Globus pallidus (tissue), 1 donor: ENCODE measurements around the gene SH2B3.
"Not testable (repeated sequence)": the region's sequence is repeated elsewhere in the genome, so short reads cannot be mapped to it uniquely, and the experiment has no call there.

Source experiments
- DNase-seq: peaks from one replicate; pipeline ENCODE4 v3.0.0-alpha.2; 2015; ENCODE audit warnings: low spot score

Gene SH2B3

GRCh38 chr12:111462210-111462769 lies 56.6 kb downstream of the SH2B3 start:
- DNase-seq: no peak

- DNase-seq: no peak
Observed at GRCh38 chr12:111467092-111467856, 61.6 kb downstream of the SH2B3 start.

- DNase-seq: no peak
Observed at GRCh38 chr12:111467857-111468241, 62.1 kb downstream of the SH2B3 start.

GRCh38 chr12:111469401-111469800 lies 63.7 kb downstream of the SH2B3 start:
- DNase-seq: no peak

GRCh38 chr12:111471236-111471635 lies 65.5 kb downstream of the SH2B3 start:
- no peak for DNase-seq

- no peak for DNase-seq
Observed at GRCh38 chr12:111482462-111482861, 76.7 kb downstream of the SH2B3 start.

- DNase-seq: no peak
Observed at GRCh38 chr12:111488271-111488670, 82.5 kb downstream of the SH2B3 start.

GRCh38 chr12:111488798-111489197 lies 83.1 kb downstream of the SH2B3 start:
- DNase-seq: no peak

- DNase-seq: not testable (repeated sequence)
Observed at GRCh38 chr12:111492979-111493378, 87.3 kb downstream of the SH2B3 start.

- DNase-seq: no peak
Observed at GRCh38 chr12:111494676-111495075, 89.0 kb downstream of the SH2B3 start.
